ENCODE measurements around the gene TRPM5. TPM values are rescaled to one million over a fixed set of nuclear protein-coding genes. Genes with fewer than 3 reads are reported as not detected.
"Not testable (repeated sequence)": the region's sequence is repeated elsewhere in the genome, so short reads cannot be mapped to it uniquely, and the experiment has no call there.

Gene TRPM5
- polyA plus RNA-seq (ENCODE audit: insufficient read length in 3 of 3) = 1 to 10 TPM; 1.7 to 2.2 (median 2.1) TPM

GRCh38 chr11:2443881-2444820 is at the start of gene TRPM5:
TRPM5 (minus strand) TSS chr11:2444514; CDS start chr11:2423036, 21,478 bp downstream.
- no peak for DNase-seq (ENCODE audit: low read depth in 3 of 3, low spot score in 2 of 3)

GRCh38 chr11:2489083-2489482 is 44.8 kb upstream of the TRPM5 start:
- DNase-seq (ENCODE audit: low read depth in 3 of 3, low spot score in 2 of 3) = no peak

GRCh38 chr11:2488004-2488403 is 43.7 kb upstream of the TRPM5 start:
- DNase-seq (ENCODE audit: low read depth in 3 of 3, low spot score in 2 of 3) = no peak

GRCh38 chr11:2484576-2485125 is 40.3 kb upstream of the TRPM5 start:
- DNase-seq (ENCODE audit: low read depth in 3 of 3, low spot score in 2 of 3) = no peak

GRCh38 chr11:2483426-2483825 is 39.1 kb upstream of the TRPM5 start:
- no peak for DNase-seq (ENCODE audit: low read depth in 3 of 3, low spot score in 2 of 3)

GRCh38 chr11:2482745-2483144 is 38.4 kb upstream of the TRPM5 start:
- DNase-seq (ENCODE audit: low read depth in 3 of 3, low spot score in 2 of 3) = no peak

GRCh38 chr11:2482204-2482603 is 37.9 kb upstream of the TRPM5 start:
- no peak for DNase-seq (ENCODE audit: low read depth in 3 of 3, low spot score in 2 of 3)

GRCh38 chr11:2481253-2481652 is 36.9 kb upstream of the TRPM5 start:
- no peak for DNase-seq (ENCODE audit: low read depth in 3 of 3, low spot score in 2 of 3)

GRCh38 chr11:2480874-2481220 is 36.5 kb upstream of the TRPM5 start:
- no peak for DNase-seq (ENCODE audit: low read depth in 3 of 3, low spot score in 2 of 3)

GRCh38 chr11:2480067-2480873 is 36.0 kb upstream of the TRPM5 start:
- DNase-seq (ENCODE audit: low read depth in 3 of 3, low spot score in 2 of 3) = not testable (repeated sequence)

GRCh38 chr11:2477936-2478335 is 33.6 kb upstream of the TRPM5 start:
- DNase-seq (ENCODE audit: low read depth in 3 of 3, low spot score in 2 of 3) = no peak

GRCh38 chr11:2477254-2477653 is 32.9 kb upstream of the TRPM5 start:
- DNase-seq (ENCODE audit: low read depth in 3 of 3, low spot score in 2 of 3) = no peak

- DNase-seq (ENCODE audit: low read depth in 3 of 3, low spot score in 2 of 3) = no peak
These were observed 31.0 kb upstream of the TRPM5 start for GRCh38 chr11:2475136-2475918.

- DNase-seq (ENCODE audit: low read depth in 3 of 3, low spot score in 2 of 3) = no peak
These were observed 30.0 kb upstream of the TRPM5 start for GRCh38 chr11:2474059-2474901.

GRCh38 chr11:2473361-2474058 is 29.2 kb upstream of the TRPM5 start:
- no peak for DNase-seq (ENCODE audit: low read depth in 3 of 3, low spot score in 2 of 3)

GRCh38 chr11:2472428-2473186 is 28.3 kb upstream of the TRPM5 start:
- no peak for DNase-seq (ENCODE audit: low read depth in 3 of 3, low spot score in 2 of 3)

- no peak for DNase-seq (ENCODE audit: low read depth in 3 of 3, low spot score in 2 of 3)
These were observed 27.4 kb upstream of the TRPM5 start for GRCh38 chr11:2471804-2472096.

GRCh38 chr11:2471048-2471803 is 26.9 kb upstream of the TRPM5 start:
- no peak for DNase-seq (ENCODE audit: low read depth in 3 of 3, low spot score in 2 of 3)

Data from right renal cortex interstitium (tissue), 3 donors.